Trophoblast cell (in vitro differentiated cells and primary cell): ENCODE measurements around the gene NINJ2.

ENCODE experiments used
- DNase-seq, 2 donors: peaks; one replicate each; pipeline ENCODE4 v3.0.0-alpha.2; 2016
- H2AFZ ChIP-seq: 2 replicates; pipeline ENCODE4 v1.6.1; 2013; ENCODE audit warnings: low read length, moderate library complexity, mild to moderate bottlenecking; ENCODE audit not compliant: insufficient read depth, poor library complexity
- H2AK5ac ChIP-seq: 2 replicates; pipeline ENCODE4 v1.6.1; 2013; ENCODE audit warnings: mild to moderate bottlenecking, low read length
- H2BK120ac ChIP-seq: 2 replicates; pipeline ENCODE4 v1.6.1; 2013; ENCODE audit warnings: low read length, mild to moderate bottlenecking, moderate library complexity; ENCODE audit not compliant: insufficient read depth, poor library complexity
- H2BK12ac ChIP-seq: 2 replicates; pipeline ENCODE4 v1.6.1; 2013; ENCODE audit warnings: mild to moderate bottlenecking, low read length, moderate library complexity
- H2BK5ac ChIP-seq: 2 replicates; pipeline ENCODE4 v1.6.1; 2013; ENCODE audit warnings: low read length, low read depth, moderate library complexity, mild to moderate bottlenecking; ENCODE audit not compliant: poor library complexity
- H3K14ac ChIP-seq: 2 replicates; pipeline ENCODE4 v1.6.1; 2013; ENCODE audit warnings: mild to moderate bottlenecking, low read length
- H3K18ac ChIP-seq: 2 replicates; pipeline ENCODE4 v1.6.1; 2013; ENCODE audit warnings: mild to moderate bottlenecking, low read length
- H3K23ac ChIP-seq: 2 replicates; pipeline ENCODE4 v1.6.1; 2013; ENCODE audit warnings: low read length
- H3K27ac ChIP-seq: 2 replicates; pipeline ENCODE4 v1.5.1; 2013; ENCODE audit warnings: low read depth, mild to moderate bottlenecking, inconsistent platforms, low read length, moderate library complexity
- H3K27me3 ChIP-seq: 2 replicates; pipeline ENCODE4 v1.6.1; 2013; ENCODE audit warnings: inconsistent platforms, mild to moderate bottlenecking, low read length, moderate library complexity; ENCODE audit not compliant: insufficient read depth
- H3K36me3 ChIP-seq, 2 experiments: 1 replicate in 1 of 2; 2 replicates in 1 of 2; pipeline ENCODE4 v1.6.1; 2013; ENCODE audit warnings: low read length in 2 of 2, mild to moderate bottlenecking in 2 of 2, moderate library complexity in 1 of 2; ENCODE audit not compliant: insufficient read depth in 2 of 2, control insufficient read depth in 1 of 2
- H3K4ac ChIP-seq: 2 replicates; pipeline ENCODE4 v1.6.1; 2013; ENCODE audit warnings: low read depth, mild to moderate bottlenecking, low read length, moderate library complexity
- H3K4me1 ChIP-seq, 2 experiments: 1 replicate in 1 of 2; 2 replicates in 1 of 2; pipeline ENCODE4 v1.6.1; 2013; ENCODE audit warnings: low read length in 2 of 2, mild to moderate bottlenecking in 2 of 2, moderate library complexity in 1 of 2; ENCODE audit not compliant: insufficient read depth in 2 of 2, control insufficient read depth in 1 of 2
- H3K4me2 ChIP-seq: 2 replicates; pipeline ENCODE4 v1.6.1; 2013; ENCODE audit warnings: inconsistent platforms, mild to moderate bottlenecking, low read length, moderate library complexity
- H3K4me3 ChIP-seq: 2 replicates; pipeline ENCODE4 v1.5.1; 2013; ENCODE audit warnings: mild to moderate bottlenecking, low read depth, low read length, inconsistent platforms
- H3K79me1 ChIP-seq: one replicate; pipeline ENCODE4 v1.6.1; 2013; ENCODE audit warnings: low read length
- H3K79me2 ChIP-seq: 2 replicates; pipeline ENCODE4 v1.6.1; 2013; ENCODE audit warnings: low read length, mild to moderate bottlenecking; ENCODE audit not compliant: control insufficient read depth, insufficient read depth, poor library complexity
- H3K9ac ChIP-seq: 2 replicates; pipeline ENCODE4 v1.6.1; 2013; ENCODE audit warnings: mild to moderate bottlenecking, low read length
- H3K9me3 ChIP-seq: 2 replicates; pipeline ENCODE4 v1.6.1; 2013; ENCODE audit warnings: low read depth, mild to moderate bottlenecking, control low read depth, inconsistent platforms, low read length; ENCODE audit not compliant: insufficient read depth
- H4K12ac ChIP-seq: 2 replicates; pipeline ENCODE4 v1.6.1; 2013; ENCODE audit warnings: low read depth, mild to moderate bottlenecking, low read length, moderate library complexity
- H4K8ac ChIP-seq: 2 replicates; pipeline ENCODE4 v1.6.1; 2013; ENCODE audit warnings: low read depth, mild to moderate bottlenecking, low read length, moderate library complexity
- H4K91ac ChIP-seq: one replicate; pipeline ENCODE4 v1.6.1; 2013; ENCODE audit warnings: low read depth, mild to moderate bottlenecking, low read length, moderate library complexity
- WGBS: extraction: QIAGEN DNeasy Blood & Tissue Kit; methylation state at CpG from one replicate; pipeline ENCODE4 v1.1.7; 2013; ENCODE audit warnings: missing lambda C conversion rate; ENCODE audit not compliant: insufficient read length, insufficient coverage; ENCODE audit errors: extremely low coverage; 5-methylcytosine and 5-hydroxymethylcytosine counted together

NINJ2 gene

DNA sequence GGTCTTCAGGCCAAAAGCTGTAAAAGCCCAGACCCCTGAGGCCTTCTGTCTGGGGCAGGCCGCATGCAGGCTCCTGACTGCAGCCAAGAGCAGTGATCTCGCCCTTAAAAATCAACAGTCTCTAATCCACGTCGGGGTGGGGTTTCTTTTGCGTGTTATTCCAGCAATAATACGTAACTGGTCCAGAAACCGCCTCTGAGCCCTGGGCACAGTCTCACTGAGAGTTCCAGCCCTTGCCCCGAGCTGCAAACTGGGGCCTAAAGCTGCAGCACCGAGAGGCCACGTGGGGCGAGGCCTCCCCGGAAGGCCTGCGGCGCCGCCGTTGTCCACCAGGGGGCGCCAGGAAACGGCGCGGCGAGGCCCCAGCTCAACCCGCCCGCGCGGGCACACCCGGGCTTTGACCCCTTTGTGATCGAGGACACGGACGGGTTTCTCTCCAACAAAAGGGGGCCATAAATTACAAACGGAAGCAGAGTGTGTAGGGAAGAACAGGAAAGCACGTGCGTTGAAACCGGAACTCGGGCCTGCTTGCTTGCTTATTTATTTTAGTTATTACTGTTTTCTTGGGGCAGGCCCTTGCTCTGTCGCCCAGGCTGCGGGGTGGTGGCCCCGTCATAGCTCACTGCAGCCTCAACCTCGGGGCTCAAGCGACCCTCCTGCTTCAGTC is 87.2 kb downstream of the NINJ2 start:
- H4K8ac ChIP-seq: peak overlapping the region; percentile 77
- H3K4me3 ChIP-seq: no peak overlapping the region
- peaks cover 12 to 16% of the 10 kb centered on the region in 2 experiments for H3K4me1 ChIP-seq
- H3K36me3 ChIP-seq: no peaks in the 10 kb centered on the region
- H3K79me1 ChIP-seq: peaks cover 13% of the 10 kb centered on the region
- no peak overlapping the region for H3K18ac ChIP-seq
- H2BK5ac ChIP-seq: no peak overlapping the region
- peak overlapping the region; percentile 69 for H2AFZ ChIP-seq
- no peak overlapping the region for H3K23ac ChIP-seq
- H3K9ac ChIP-seq: no peak overlapping the region
- H2BK120ac ChIP-seq: peak overlapping the region; percentile 26
- H3K4ac ChIP-seq: peak overlapping the region; percentile 7
- H4K91ac ChIP-seq: peak overlapping the region; percentile 75
- no peaks in the 10 kb centered on the region for H3K9me3 ChIP-seq
- peak overlapping the region; percentile 13 for H3K14ac ChIP-seq
- no peaks in the 10 kb centered on the region for H3K27me3 ChIP-seq
- no peak overlapping the region for H3K27ac ChIP-seq
- DNase-seq: peak; percentile 54 to 86
- WGBS: no CpG with 5 or more reads among the region's 39 CpGs
- no peak overlapping the region for H2BK12ac ChIP-seq
- H2AK5ac ChIP-seq: no peak overlapping the region
- no peaks in the 10 kb centered on the region for H3K79me2 ChIP-seq
- H3K4me2 ChIP-seq: no peak overlapping the region
- peak overlapping the region; percentile 49 for H4K12ac ChIP-seq

DNA sequence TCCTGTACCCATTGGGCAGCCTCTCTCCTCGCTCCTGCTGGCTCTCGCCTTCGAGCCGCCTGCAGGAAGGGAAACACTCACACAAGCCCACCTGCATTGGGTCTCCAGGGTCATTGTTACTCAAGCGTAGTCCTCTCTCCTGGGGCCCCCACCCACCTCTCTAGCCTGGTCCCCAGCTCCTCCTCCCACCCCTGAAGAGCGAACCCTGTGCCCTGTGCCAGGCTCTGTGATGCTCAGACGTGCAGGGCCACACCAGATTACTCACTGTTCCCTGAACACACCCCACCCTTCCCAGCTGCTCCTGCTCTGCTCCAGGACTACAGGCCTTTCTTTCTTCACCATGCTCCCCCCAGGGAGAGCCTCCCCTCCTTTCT is 88.1 kb downstream of the NINJ2 start:
- Histone ChIP-seq H2AK5ac (no peak overlapping the region), H3K18ac (no peak overlapping the region), H3K9ac (no peak overlapping the region), H3K27ac (no peak overlapping the region), H3K9me3 (no peaks in the 10 kb centered on the region), H3K4me2 (no peak overlapping the region), H2BK120ac (no peak overlapping the region), H2BK5ac (no peak overlapping the region), H2AFZ (no peak overlapping the region), H3K4ac (no peak overlapping the region), H3K79me1 (peaks cover 22% of the 10 kb centered on the region), H2BK12ac (peak overlapping the region; percentile 28), H3K4me1 (peaks cover 17 to 19% of the 10 kb centered on the region in 2 experiments), H4K8ac (peak overlapping the region; percentile 2), H3K27me3 (no peaks in the 10 kb centered on the region), H3K4me3 (no peak overlapping the region), H4K12ac (no peak overlapping the region), H3K79me2 (no peaks in the 10 kb centered on the region), H3K36me3 (no peaks in the 10 kb centered on the region), H3K23ac (no peak overlapping the region), H4K91ac (peak overlapping the region; percentile 8), H3K14ac (no peak overlapping the region)
- no peak for DNase-seq
- WGBS: no CpG with 5 or more reads among the region's 7 CpGs

DNA sequence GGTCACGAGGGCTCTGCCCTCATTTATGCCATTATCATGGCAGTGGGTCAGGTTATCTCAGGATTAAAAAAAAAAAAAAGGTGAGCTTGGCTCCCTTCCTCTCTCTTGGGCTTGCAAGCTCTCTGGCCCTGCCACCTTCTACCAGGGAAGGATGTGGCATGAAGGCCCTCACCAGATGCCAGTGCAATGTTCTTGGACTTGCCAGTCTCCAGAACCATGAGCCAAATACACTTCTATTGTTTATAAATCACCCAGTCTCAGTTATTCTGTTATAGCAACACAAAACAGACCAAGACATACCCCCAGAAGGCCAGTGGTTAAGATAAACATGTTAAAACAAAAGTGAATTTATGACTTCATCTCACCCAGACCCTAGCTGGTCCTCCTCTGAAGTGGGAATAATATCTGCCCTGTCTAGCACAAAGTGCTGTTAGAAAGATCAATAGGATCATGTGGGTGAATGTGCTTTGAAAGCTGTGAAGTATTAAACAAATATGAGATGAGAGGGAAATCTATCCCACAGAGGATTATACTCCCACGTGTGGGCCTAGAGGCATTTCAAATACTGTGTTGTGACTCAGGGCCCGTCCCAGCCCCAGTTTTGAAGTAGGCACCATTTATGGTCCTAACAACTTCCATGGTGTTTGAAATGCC is 88.6 kb downstream of the NINJ2 start:
- Histone ChIP-seq H2BK12ac (peak overlapping the region; percentile 28), H3K4ac (no peak overlapping the region), H3K23ac (no peak overlapping the region), H3K4me3 (no peak overlapping the region), H3K27ac (no peak overlapping the region), H3K79me1 (peaks cover 25% of the 10 kb centered on the region), H3K4me1 (peaks cover 17 to 19% of the 10 kb centered on the region in 2 experiments), H2BK5ac (no peak overlapping the region), H2AK5ac (no peak overlapping the region), H2BK120ac (no peak overlapping the region), H4K91ac (no peak overlapping the region), H4K12ac (no peak overlapping the region), H3K4me2 (no peak overlapping the region), H3K36me3 (no peaks in the 10 kb centered on the region), H3K9ac (no peak overlapping the region), H3K27me3 (no peaks in the 10 kb centered on the region), H2AFZ (no peak overlapping the region), H3K79me2 (no peaks in the 10 kb centered on the region), H4K8ac (no peak overlapping the region), H3K14ac (no peak overlapping the region), H3K18ac (no peak overlapping the region), H3K9me3 (no peaks in the 10 kb centered on the region)
- no CpG with 5 or more reads among the region's 3 CpGs for WGBS
- no peak for DNase-seq

DNA sequence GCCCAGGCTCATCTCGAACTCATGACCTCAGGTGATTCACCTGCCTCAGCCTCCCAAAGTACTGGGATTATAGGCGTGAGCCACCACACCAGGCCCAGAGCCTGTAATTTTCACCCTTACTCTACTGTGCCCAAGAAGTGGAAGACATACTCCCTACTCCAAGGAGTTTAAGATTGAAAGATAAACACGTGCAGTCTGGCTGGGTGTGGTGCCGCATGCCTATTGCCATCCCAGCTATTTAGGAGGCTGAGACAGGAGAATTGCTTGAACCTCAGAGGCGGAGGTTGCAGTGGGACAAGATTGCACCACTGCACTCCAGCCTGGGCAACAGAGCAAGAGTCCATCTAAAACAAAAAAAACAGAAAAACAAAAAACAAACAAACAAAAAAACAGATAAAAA is 90.0 kb downstream of the NINJ2 start:
- peak; percentile 38 to 52 for DNase-seq
- whole genome bisulfite sequencing: no CpG with 5 or more reads among the region's 5 CpGs
- H3K79me1 ChIP-seq: peaks cover 25% of the 10 kb centered on the region

More for the DNA sequence above, 90.0 kb downstream of the NINJ2 start:
- no peak overlapping the region for H4K91ac ChIP-seq
- no peaks in the 10 kb centered on the region for H3K27me3 ChIP-seq
- no peak overlapping the region for H4K8ac ChIP-seq
- no peak overlapping the region for H3K4me2 ChIP-seq
- H3K18ac ChIP-seq: no peak overlapping the region
- H2BK5ac ChIP-seq: no peak overlapping the region
- no peak overlapping the region for H2BK120ac ChIP-seq
- H2AFZ ChIP-seq: no peak overlapping the region
- H3K23ac ChIP-seq: no peak overlapping the region
- H3K27ac ChIP-seq: no peak overlapping the region
- no peak overlapping the region for H4K12ac ChIP-seq
- H3K79me2 ChIP-seq: no peaks in the 10 kb centered on the region
- peaks cover 15 to 19% of the 10 kb centered on the region in 2 experiments for H3K4me1 ChIP-seq
- H3K9me3 ChIP-seq: no peaks in the 10 kb centered on the region
- no peak overlapping the region for H3K9ac ChIP-seq
- no peak overlapping the region for H3K4ac ChIP-seq
- H2AK5ac ChIP-seq: no peak overlapping the region
- no peak overlapping the region for H3K14ac ChIP-seq
- no peaks in the 10 kb centered on the region for H3K36me3 ChIP-seq
- no peak overlapping the region for H3K4me3 ChIP-seq
- no peak overlapping the region for H2BK12ac ChIP-seq
